Ramos (cell line): ENCODE data around the gene MB21D2.

Experiments
- in situ Hi-C: fragments of 300-500 bp; cut with MboI; formaldehyde crosslinking; loops from one replicate; pipeline ENCODE4 v1.14.3; 2022; ENCODE audit warnings: low sequenced_read_pairs; ENCODE audit not compliant: unreplicated experiment

Gene MB21D2

GRCh38 chr3:192928016-192928415, 10.4 kb upstream of the MB21D2 start:
- in situ Hi-C loops, result no loop called here

- in situ Hi-C loops, result no loop called here
Observed at GRCh38 chr3:192927016-192927415, 9.4 kb upstream of the MB21D2 start.

GRCh38 chr3:192923731-192924130, 6.1 kb upstream of the MB21D2 start:
- in situ Hi-C loops, result no loop called here

- in situ Hi-C loops, result no loop called here
Observed at GRCh38 chr3:192921793-192922192, 4.1 kb upstream of the MB21D2 start.

- in situ Hi-C loops, result no loop called here
Observed at GRCh38 chr3:192920411-192920810, 2.8 kb upstream of the MB21D2 start.

- in situ Hi-C loops, result no loop called here
Observed at GRCh38 chr3:192919901-192920300, 2.2 kb upstream of the MB21D2 start.

- in situ Hi-C loops, result no loop called here
Observed at GRCh38 chr3:192918275-192918588, 576 bp upstream of the MB21D2 start.

- in situ Hi-C loops, result no loop called here
Observed at GRCh38 chr3:192917028-192917403, 640 bp downstream of the MB21D2 start.

- in situ Hi-C loops, result no loop called here
Observed at GRCh38 chr3:192916371-192917027, 1.2 kb downstream of the MB21D2 start.

- in situ Hi-C loops, result no loop called here
Observed at GRCh38 chr3:192915722-192916121, 1.9 kb downstream of the MB21D2 start.

- in situ Hi-C loops, result no loop called here
Observed at GRCh38 chr3:192915304-192915703, 2.4 kb downstream of the MB21D2 start.

- in situ Hi-C loops, result no loop called here
Observed at GRCh38 chr3:192914848-192915247, 2.8 kb downstream of the MB21D2 start.

GRCh38 chr3:192913540-192913939, 4.1 kb downstream of the MB21D2 start:
- in situ Hi-C loops, result no loop called here

- in situ Hi-C loops, result no loop called here
Observed at GRCh38 chr3:192911293-192911692, 6.4 kb downstream of the MB21D2 start.

GRCh38 chr3:192907784-192908183, 9.9 kb downstream of the MB21D2 start:
- in situ Hi-C loops, result no loop called here

GRCh38 chr3:192906940-192907339, 10.7 kb downstream of the MB21D2 start:
- in situ Hi-C loops, result no loop called here

- in situ Hi-C loops, result no loop called here
Observed at GRCh38 chr3:192905980-192906678, 11.5 kb downstream of the MB21D2 start.

GRCh38 chr3:192904632-192905289, 12.9 kb downstream of the MB21D2 start:
- in situ Hi-C loops, result no loop called here

GRCh38 chr3:192902549-192902948, 15.1 kb downstream of the MB21D2 start:
- in situ Hi-C loops, result no loop called here

GRCh38 chr3:192901435-192901834, 16.2 kb downstream of the MB21D2 start:
- in situ Hi-C loops, result no loop called here

GRCh38 chr3:192899540-192899982, 18.1 kb downstream of the MB21D2 start:
- in situ Hi-C loops, result no loop called here

- in situ Hi-C loops, result no loop called here
Observed at GRCh38 chr3:192897005-192897404, 20.7 kb downstream of the MB21D2 start.
